ENCODE measurements around the gene ASCC2. TPM values are rescaled to one million over a fixed set of nuclear protein-coding genes. Genes with fewer than 3 reads are reported as not detected.
A peak's percentile ranks its signal among the peaks of the same experiment; 100 is the strongest.

The ASCC2 gene
- total RNA-seq, 2 experiments from 2014 or later = 86.5 to 91.4 TPM

DNA sequence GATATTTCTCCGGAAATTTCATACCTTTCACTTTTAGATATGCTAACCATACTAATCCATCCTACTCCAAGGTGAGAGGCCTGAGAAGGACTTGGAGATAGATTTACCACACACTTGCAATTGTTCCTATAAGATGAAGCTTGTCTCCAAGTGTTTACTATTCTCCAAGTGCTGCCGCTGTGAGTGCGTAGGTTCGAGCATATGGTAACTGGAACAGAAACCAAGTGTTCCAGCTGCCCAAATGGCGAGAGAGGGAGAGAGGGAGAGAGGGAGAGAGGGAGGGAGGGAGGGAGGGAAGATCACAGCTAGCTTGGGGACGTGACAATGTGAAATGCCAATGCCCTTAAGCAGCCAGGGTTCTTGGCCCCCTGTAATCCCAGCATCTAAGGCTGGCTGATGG lies 21.5 kb downstream of the ASCC2 start:
- Mint-ChIP-seq H3K4me3 (no peak overlapping the region), H3K27me3 (ENCODE audit: low read depth) (no peaks in the 10 kb centered on the region), H3K9me3 (ENCODE audit: insufficient read depth) (no peaks in the 10 kb centered on the region), H3K4me1 (ENCODE audit: low read depth) (peaks cover 6% of the 10 kb centered on the region), H3K36me3 (ENCODE audit: low read depth) (peaks cover 68% of the 10 kb centered on the region), H3K27ac (no peak overlapping the region)
- ATAC-seq (no peak), DNase-seq (no peak)
- ChIA-PET POLR2A (no interaction called here), CTCF (interaction anchor here (1.6 kb wide), 1 partner anchor 189 kb away, joined by 5 read pairs; no protein-coding TSS in a partner anchor)

- Mint-ChIP-seq H3K27ac (peak overlapping the region; percentile 3), H3K36me3 (ENCODE audit: low read depth) (peaks cover 66% of the 10 kb centered on the region), H3K4me3 (no peak overlapping the region), H3K9me3 (ENCODE audit: insufficient read depth) (no peaks in the 10 kb centered on the region), H3K4me1 (ENCODE audit: low read depth) (peaks cover 2% of the 10 kb centered on the region), H3K27me3 (ENCODE audit: low read depth) (no peaks in the 10 kb centered on the region)
- no peak for DNase-seq
- no peak for ATAC-seq
- CTCF ChIA-PET = interaction anchor here (1.6 kb wide), 1 partner anchor 189 kb away, joined by 5 read pairs; no protein-coding TSS in a partner anchor
- POLR2A ChIA-PET = no interaction called here
Measured at GRCh38 chr22:29816128-29816527, 21.9 kb downstream of the ASCC2 start.

DNA sequence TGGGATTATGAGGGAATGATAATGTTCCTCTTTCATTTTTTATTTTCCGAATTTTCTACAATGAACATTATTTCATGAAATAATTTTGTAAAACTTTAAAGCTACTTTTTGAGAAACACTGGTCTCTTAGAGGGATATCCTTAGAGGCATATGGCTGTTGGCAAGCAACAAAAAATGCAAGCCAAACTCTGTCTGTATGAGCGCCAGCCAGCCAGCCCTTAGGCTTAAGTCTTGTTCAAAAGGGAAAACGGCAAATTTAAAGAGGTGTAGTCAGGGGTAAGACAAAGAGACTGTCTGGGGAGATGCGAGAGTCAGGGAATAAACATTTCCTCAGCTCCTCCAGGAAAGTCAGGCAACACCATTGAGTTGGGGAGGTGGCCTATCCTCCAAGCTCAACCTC lies 22.5 kb downstream of the ASCC2 start:
- ATAC-seq (no peak), DNase-seq (no peak)
- CTCF ChIA-PET = interaction anchor here (1.6 kb wide), 1 partner anchor 126 kb away, joined by 3 read pairs; no protein-coding TSS in a partner anchor
- POLR2A ChIA-PET = no interaction called here
- no peaks in the 10 kb centered on the region for H3K4me1 Mint-ChIP-seq (ENCODE audit: low read depth)
- peaks cover 66% of the 10 kb centered on the region for H3K36me3 Mint-ChIP-seq (ENCODE audit: low read depth)
- H3K27ac Mint-ChIP-seq = peak overlapping the region; percentile 3
- no peaks in the 10 kb centered on the region for H3K9me3 Mint-ChIP-seq (ENCODE audit: insufficient read depth)
- H3K27me3 Mint-ChIP-seq (ENCODE audit: low read depth) = no peaks in the 10 kb centered on the region
- H3K4me3 Mint-ChIP-seq = no peak overlapping the region

GRCh38 chr22:29814003-29814402 lies 24.1 kb downstream of the ASCC2 start:
- no peak overlapping the region for H3K27ac Mint-ChIP-seq
- ATAC-seq (no peak), DNase-seq (no peak)
- CTCF ChIA-PET = interaction anchor here (0.5 to 1.6 kb wide), 3 partner anchors 125 to 233 kb away, joined by 3 to 4 read pairs (median 3); no protein-coding TSS in a partner anchor
- H3K4me3 Mint-ChIP-seq = no peak overlapping the region
- H3K4me1 Mint-ChIP-seq (ENCODE audit: low read depth) = no peaks in the 10 kb centered on the region
- H3K9me3 Mint-ChIP-seq (ENCODE audit: insufficient read depth) = no peaks in the 10 kb centered on the region
- peaks cover 68% of the 10 kb centered on the region for H3K36me3 Mint-ChIP-seq (ENCODE audit: low read depth)
- H3K27me3 Mint-ChIP-seq (ENCODE audit: low read depth) = no peaks in the 10 kb centered on the region
- POLR2A ChIA-PET = no interaction called here

- Mint-ChIP-seq H3K4me3 (no peak overlapping the region), H3K27me3 (ENCODE audit: low read depth) (no peaks in the 10 kb centered on the region), H3K9me3 (ENCODE audit: insufficient read depth) (no peaks in the 10 kb centered on the region), H3K27ac (no peak overlapping the region), H3K36me3 (ENCODE audit: low read depth) (peaks cover 65% of the 10 kb centered on the region), H3K4me1 (ENCODE audit: low read depth) (no peaks in the 10 kb centered on the region)
- CTCF ChIA-PET = interaction anchor here (0.5 to 0.9 kb wide), 2 partner anchors 192 to 234 kb away, joined by 3 to 4 read pairs; no protein-coding TSS in a partner anchor
- no peak for DNase-seq
- POLR2A ChIA-PET = no interaction called here
- no peak for ATAC-seq
Measured at GRCh38 chr22:29813563-29813962, 24.5 kb downstream of the ASCC2 start.

- H3K4me3 Mint-ChIP-seq = no peak overlapping the region
- POLR2A ChIA-PET = no interaction called here
- DNase-seq = no peak
- ATAC-seq = no peak
- no peaks in the 10 kb centered on the region for H3K4me1 Mint-ChIP-seq (ENCODE audit: low read depth)
- CTCF ChIA-PET = no interaction called here
- H3K9me3 Mint-ChIP-seq (ENCODE audit: insufficient read depth) = no peaks in the 10 kb centered on the region
- H3K27me3 Mint-ChIP-seq (ENCODE audit: low read depth) = no peaks in the 10 kb centered on the region
- peaks cover 66% of the 10 kb centered on the region for H3K36me3 Mint-ChIP-seq (ENCODE audit: low read depth)
- no peak overlapping the region for H3K27ac Mint-ChIP-seq
Measured at GRCh38 chr22:29813126-29813525, 24.9 kb downstream of the ASCC2 start.

DNA sequence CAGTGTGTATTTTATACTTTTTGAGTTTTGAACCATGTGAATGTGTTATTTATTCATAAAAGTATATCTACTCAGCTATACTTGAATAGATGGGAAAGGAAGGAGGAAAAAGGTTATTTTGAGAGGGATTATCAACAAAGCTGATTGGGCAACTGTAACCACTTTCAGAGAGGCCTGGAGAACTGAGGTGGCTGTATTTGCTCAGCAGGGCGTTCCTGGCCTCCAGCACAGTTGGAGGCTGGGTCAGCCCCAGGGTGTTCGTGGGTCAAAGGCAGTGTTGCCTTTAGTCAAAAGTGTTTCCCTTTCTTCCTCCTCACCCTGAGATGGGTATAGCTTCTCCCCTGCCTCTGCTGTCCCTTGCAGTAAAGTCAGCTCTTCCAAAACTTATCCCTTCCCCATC lies 26.7 kb downstream of the ASCC2 start:
- no peak for DNase-seq
- no peak for ATAC-seq
- Mint-ChIP-seq H3K4me3 (no peak overlapping the region), H3K27ac (no peak overlapping the region), H3K36me3 (ENCODE audit: low read depth) (peaks cover 66% of the 10 kb centered on the region), H3K27me3 (ENCODE audit: low read depth) (no peaks in the 10 kb centered on the region), H3K4me1 (ENCODE audit: low read depth) (no peaks in the 10 kb centered on the region), H3K9me3 (ENCODE audit: insufficient read depth) (no peaks in the 10 kb centered on the region)
- CTCF ChIA-PET = interaction anchor here (0.7 to 1.4 kb wide), 2 partner anchors 10 to 16 kb away, joined by 3 read pairs; no protein-coding TSS in a partner anchor
- POLR2A ChIA-PET = no interaction called here

GRCh38 chr22:29810216-29810615 lies 27.9 kb downstream of the ASCC2 start:
- Mint-ChIP-seq H3K27ac (no peak overlapping the region), H3K4me3 (no peak overlapping the region), H3K36me3 (ENCODE audit: low read depth) (peaks cover 68% of the 10 kb centered on the region), H3K4me1 (ENCODE audit: low read depth) (no peaks in the 10 kb centered on the region), H3K27me3 (ENCODE audit: low read depth) (no peaks in the 10 kb centered on the region), H3K9me3 (ENCODE audit: insufficient read depth) (no peaks in the 10 kb centered on the region)
- ChIA-PET POLR2A (no interaction called here), CTCF (no interaction called here)
- DNase-seq (no peak), ATAC-seq (no peak)

DNA sequence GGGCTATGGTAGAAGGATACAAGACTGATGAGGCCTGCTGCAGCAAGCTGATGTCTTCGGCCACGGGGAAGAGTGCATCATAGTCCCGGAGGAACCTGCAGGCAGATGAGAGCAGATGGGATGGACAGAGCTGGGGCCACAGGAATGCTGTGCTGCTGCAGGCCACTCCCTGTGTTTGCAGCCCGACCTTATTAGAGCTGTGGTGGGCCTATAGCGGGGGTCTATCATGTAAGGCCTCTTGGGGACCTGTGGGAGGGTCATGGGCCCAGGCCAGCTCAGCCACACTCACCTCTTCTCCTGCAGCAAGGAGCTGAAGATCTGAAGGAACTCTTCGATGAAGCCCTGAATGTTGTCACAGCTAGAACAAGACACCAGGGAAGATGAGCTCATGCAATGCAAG lies 31.9 kb downstream of the ASCC2 start:
- Mint-ChIP-seq H3K27ac (peak overlapping the region; percentile 32), H3K36me3 (ENCODE audit: low read depth) (peaks cover 64% of the 10 kb centered on the region), H3K9me3 (ENCODE audit: insufficient read depth) (no peaks in the 10 kb centered on the region), H3K4me1 (ENCODE audit: low read depth) (no peaks in the 10 kb centered on the region), H3K4me3 (no peak overlapping the region), H3K27me3 (ENCODE audit: low read depth) (no peaks in the 10 kb centered on the region)
- POLR2A ChIA-PET = no interaction called here
- DNase-seq = no peak
- ATAC-seq = no peak
- CTCF ChIA-PET = interaction anchor here (0.7 to 0.8 kb wide), 2 partner anchors 11 to 282 kb away, joined by 3 read pairs; no protein-coding TSS in a partner anchor

DNA sequence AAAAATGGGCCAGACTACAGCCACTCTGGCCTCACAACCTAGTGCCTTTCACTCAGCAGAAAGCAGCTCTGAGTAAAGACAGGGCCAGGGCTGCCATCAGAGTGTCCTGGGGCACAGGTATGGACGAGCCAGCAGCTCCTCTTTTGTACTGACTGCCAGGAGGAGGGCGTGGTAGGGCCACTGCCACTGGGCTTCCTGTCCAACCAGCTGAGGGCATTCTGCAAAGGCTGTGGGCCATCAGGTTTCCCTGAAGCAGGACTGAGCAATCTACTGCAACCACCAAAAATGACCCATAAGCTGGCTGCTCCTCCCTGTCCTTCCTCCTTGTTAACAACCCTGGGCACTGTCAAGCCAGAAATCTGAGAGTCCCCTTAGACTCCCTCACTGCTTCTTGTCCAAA lies 33.1 kb downstream of the ASCC2 start:
- no peaks in the 10 kb centered on the region for H3K9me3 Mint-ChIP-seq (ENCODE audit: insufficient read depth)
- DNase-seq = no peak
- H3K4me3 Mint-ChIP-seq = no peak overlapping the region
- H3K36me3 Mint-ChIP-seq (ENCODE audit: low read depth) = peaks cover 67% of the 10 kb centered on the region
- H3K4me1 Mint-ChIP-seq (ENCODE audit: low read depth) = peaks cover under 1% of the 10 kb centered on the region
- no peak overlapping the region for H3K27ac Mint-ChIP-seq
- POLR2A ChIA-PET = interaction anchor here (0.6 kb wide), 1 partner anchor 163 kb away, joined by 3 read pairs; no protein-coding TSS in a partner anchor
- CTCF ChIA-PET = no interaction called here
- ATAC-seq = no peak
- no peaks in the 10 kb centered on the region for H3K27me3 Mint-ChIP-seq (ENCODE audit: low read depth)

DNA sequence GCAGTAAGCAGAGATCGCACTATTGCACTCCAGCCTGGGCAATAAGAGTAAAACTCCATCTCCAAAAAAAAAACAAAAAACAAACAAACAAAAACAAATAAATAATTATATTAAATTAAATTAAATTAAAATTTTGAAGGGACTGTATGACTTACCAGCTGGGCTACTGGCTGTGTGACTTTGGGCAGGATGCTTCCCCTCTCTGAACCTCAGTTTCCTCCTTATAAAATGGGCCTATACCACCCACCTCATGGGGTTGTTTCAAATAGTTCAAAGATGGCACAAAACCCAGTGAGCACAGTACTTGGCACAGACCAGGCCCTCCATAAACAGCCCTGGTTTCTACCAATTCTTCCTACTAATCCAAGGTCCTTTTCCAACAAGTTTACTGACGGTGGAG lies 34.9 kb downstream of the ASCC2 start:
- ChIA-PET POLR2A (no interaction called here), CTCF (no interaction called here)
- Mint-ChIP-seq H3K4me1 (ENCODE audit: low read depth) (peaks cover 19% of the 10 kb centered on the region), H3K27me3 (ENCODE audit: low read depth) (no peaks in the 10 kb centered on the region), H3K9me3 (ENCODE audit: insufficient read depth) (no peaks in the 10 kb centered on the region), H3K27ac (no peak overlapping the region), H3K4me3 (no peak overlapping the region), H3K36me3 (ENCODE audit: low read depth) (peaks cover 75% of the 10 kb centered on the region)
- ATAC-seq = no peak
- DNase-seq = no peak

- ChIA-PET POLR2A (interaction anchor here (0.6 kb wide), 1 partner anchor 162 kb away, joined by 3 read pairs; no protein-coding TSS in a partner anchor), CTCF (no interaction called here)
- Mint-ChIP-seq H3K27ac (no peak overlapping the region), H3K4me1 (ENCODE audit: low read depth) (peaks cover 33% of the 10 kb centered on the region), H3K9me3 (ENCODE audit: insufficient read depth) (no peaks in the 10 kb centered on the region), H3K27me3 (ENCODE audit: low read depth) (no peaks in the 10 kb centered on the region), H3K4me3 (no peak overlapping the region), H3K36me3 (ENCODE audit: low read depth) (peaks cover 73% of the 10 kb centered on the region)
- ATAC-seq (no peak), DNase-seq (no peak)
Measured at GRCh38 chr22:29801796-29802195, 36.3 kb downstream of the ASCC2 start.

GRCh38 chr22:29801153-29801552 lies 36.9 kb downstream of the ASCC2 start:
- peak overlapping the region; percentile 68 for H3K27ac Mint-ChIP-seq
- H3K9me3 Mint-ChIP-seq (ENCODE audit: insufficient read depth) = no peaks in the 10 kb centered on the region
- no peak overlapping the region for H3K4me3 Mint-ChIP-seq
- DNase-seq (no peak), ATAC-seq (no peak)
- no peaks in the 10 kb centered on the region for H3K27me3 Mint-ChIP-seq (ENCODE audit: low read depth)
- CTCF ChIA-PET = no interaction called here
- H3K4me1 Mint-ChIP-seq (ENCODE audit: low read depth) = peaks cover 39% of the 10 kb centered on the region
- POLR2A ChIA-PET = no interaction called here
- H3K36me3 Mint-ChIP-seq (ENCODE audit: low read depth) = peaks cover 72% of the 10 kb centered on the region
